ELF-1 (cell line): ENCODE data around the gene CLEC4M.
A peak's percentile ranks its signal among the peaks of the same experiment; 100 is the strongest.
"Not testable (repeated sequence)": the region's sequence is repeated elsewhere in the genome, so short reads cannot be mapped to it uniquely, and the experiment has no call there.

Experiments
- DNase-seq: peaks from one replicate; pipeline ENCODE4 v3.0.0-alpha.2; 2016; ENCODE audit warnings: low read depth, low spot score

The CLEC4M gene

DNA sequence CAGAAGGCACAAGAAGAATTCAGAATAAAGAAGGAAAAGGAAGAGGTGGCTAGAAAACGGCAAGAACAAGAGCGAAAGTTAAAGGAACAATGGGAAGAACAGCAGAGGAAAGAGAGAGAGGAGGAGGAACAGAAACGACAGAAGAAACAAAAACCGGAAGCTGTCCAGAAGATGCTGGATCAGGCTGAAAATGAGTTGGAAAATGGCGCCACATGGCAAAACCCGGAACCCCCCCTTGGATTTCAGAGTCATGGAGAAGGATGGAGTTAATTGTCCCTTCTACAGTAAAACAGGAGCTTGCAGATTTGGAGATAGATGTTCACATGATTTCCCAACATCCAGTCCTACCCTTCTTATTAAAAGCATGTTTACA is 22.4 kb upstream of the CLEC4M start:
- no peak for DNase-seq

DNA sequence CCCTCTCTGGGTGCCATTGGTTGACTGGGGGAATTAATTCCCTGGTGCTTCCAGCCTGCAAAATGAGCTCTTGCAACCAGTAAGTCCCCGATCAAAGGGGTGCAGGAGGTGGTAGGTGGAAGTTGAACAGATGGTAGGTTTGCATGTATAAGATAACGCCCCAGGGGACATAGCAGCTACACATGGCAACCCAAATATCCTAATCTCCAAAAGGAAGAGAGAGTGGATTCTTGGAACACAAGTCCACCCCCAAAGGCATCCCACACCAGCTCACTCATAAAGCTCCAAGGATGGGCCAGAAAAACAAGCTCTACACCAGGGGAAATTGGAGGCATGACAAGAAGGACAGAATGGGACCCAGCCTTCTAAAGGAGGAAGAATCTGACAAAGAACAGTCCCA is 20.5 kb upstream of the CLEC4M start:
- no peak for DNase-seq

DNA sequence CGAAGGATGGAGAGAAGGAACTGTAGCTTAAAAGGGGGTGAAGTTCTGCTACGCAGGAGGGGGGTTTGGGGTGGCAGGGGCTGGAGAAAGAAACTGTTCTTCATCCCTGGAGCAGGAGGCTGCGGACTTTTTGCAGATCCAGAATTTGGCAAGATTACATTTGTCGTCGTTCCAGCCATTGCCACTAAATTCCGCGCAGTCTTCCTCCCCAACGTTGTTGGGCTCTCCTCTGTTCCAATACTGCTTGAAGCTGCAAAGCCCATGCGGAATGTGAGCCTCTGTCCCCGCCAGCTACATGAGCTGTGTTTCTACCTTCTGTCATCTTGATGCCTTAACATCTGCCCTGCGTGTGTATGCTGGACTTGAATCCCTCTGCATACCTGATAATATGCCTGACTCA is 20.1 kb upstream of the CLEC4M start:
- no peak for DNase-seq

DNA sequence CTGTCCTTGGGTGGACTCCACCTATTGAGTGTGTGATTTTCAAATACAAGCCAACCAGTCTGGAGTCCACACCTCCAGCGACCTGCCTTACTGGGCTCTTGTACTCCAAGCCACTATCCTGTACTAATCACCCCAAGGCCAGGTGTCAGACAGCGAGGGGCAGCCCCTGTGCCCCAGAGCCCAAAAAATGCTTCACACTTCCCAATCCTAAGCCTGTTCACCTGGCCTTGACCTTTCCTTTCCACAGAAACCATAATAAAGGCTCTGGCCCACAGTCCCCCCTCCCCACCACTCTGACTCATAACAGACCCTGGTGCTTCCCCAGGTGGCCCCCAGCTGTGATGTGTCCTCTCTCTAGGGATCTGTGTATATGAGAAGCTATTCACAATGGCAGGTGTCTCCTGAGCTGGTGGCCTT is 19.6 kb upstream of the CLEC4M start:
- DNase-seq, result no peak

- no peak for DNase-seq
These were observed 18.8 kb upstream of the CLEC4M start for GRCh38 chr19:7744199-7744786.

- DNase-seq, result no peak
These were observed 18.0 kb upstream of the CLEC4M start for GRCh38 chr19:7744871-7745650.

DNA sequence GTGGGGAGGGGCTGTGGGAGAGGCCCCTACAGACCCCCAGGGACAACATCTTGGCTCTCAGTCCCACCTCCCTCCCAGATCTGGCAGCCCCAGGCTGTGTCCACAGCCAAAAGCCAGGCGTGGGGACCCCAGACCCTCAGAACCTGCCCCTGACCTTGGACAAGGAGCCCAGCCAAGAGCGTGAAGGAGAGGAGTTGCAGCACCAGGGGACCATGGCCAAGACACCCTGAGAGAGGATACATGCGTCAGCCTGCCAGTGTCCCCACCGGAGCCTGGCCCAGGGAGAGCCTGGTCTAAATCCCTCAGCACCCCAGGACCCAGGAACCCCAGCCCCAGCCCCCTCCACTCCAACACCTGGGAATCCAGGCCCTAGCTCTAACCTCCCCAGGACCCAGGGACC is 16.7 kb upstream of the CLEC4M start:
- not testable (repeated sequence) for DNase-seq

DNA sequence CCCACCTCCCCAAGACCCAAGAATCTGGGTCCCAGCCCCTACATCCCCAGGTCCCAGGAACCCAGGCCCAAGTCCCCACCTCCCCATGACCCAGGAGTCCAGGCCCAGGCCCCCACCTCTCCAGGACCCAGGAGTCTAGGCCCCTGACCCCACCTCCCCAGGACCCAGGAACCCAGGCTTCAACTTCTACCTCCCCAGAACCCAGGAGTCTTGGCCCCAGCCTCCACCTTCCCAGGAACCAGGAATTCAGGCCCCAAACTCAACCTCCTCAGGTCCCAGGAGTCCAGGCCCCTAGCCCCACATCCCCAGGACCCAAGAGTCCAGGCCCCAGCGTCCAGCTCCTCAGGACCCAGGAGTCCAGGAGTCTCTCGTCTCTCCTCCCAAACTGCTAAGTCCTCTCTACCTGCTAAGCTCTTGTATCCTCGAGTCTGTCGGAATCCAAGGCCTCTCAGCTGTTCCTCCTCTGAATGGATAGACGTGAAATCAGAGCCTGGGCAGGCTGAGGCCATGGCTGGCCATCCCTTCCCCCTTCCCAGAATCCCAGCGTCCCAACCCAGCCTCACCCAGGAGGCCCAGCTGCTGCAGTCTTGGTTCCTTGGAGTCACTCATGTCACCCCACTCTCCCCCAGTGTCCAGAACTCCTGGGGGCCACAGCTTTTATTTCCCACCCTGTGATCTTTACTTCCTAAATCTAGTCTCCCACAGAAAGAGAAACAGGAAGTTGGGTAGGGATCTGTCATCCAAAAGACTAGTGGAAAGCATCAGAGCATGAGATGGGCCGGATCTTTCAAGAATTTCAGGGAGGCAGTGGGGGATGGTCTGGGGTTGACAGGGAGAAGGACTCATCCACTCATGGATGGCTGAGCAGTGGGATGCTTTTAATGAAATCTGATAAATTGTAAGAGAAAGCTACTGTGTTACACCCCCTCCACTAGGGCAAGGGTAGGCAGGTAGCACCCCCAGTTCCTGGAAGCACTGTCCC is 15.8 kb upstream of the CLEC4M start, which contains the start of gene CD209:
TSS of gene CD209 (minus strand) at position 632 of the 982 bp plus-strand sequence. CDS start at position 609, 23 bp downstream.
- DNase-seq, result no peak

DNA sequence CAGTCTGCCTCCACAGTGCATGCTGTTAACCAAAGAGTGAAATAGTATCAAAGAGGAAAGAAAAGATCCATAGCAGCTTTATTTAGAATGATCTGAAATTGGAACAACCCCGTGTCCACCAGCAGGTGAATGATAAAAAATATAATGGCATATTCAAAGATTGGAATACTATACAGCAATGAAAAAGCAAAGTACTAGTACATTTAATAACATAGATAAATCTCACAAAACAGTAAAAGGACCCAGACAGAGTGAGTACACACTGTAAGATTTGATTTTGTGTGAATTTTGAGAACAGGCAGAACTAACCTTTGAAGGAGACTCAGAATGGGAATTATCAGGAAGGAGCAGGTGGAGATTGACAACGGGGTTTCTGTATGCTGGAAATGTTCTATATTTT is 14.9 kb upstream of the CLEC4M start:
- no peak for DNase-seq

GRCh38 chr19:7748756-7749155 is 14.3 kb upstream of the CLEC4M start:
- peak; percentile 53 for DNase-seq

GRCh38 chr19:7751157-7751783 is 11.8 kb upstream of the CLEC4M start:
- no peak for DNase-seq

DNA sequence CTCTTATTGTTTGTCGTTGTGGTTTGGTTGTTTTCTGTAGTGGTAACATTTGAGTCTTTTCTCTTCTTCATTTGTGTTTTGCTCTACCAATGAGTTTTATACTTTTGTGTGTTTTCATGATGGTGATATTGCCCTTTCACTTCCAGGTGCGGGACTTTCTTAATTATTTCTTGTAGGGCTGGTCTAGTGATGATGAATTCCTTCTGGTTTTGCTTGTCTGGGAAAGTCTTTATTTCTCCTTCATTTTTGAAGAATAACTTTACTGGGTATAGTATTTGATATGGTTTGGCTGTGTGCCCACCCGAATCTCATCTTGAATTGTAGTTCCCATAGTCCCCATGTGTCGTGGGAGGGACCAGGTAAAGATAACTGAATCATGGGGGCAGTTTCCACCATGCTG is 6.8 kb upstream of the CLEC4M start:
- no peak for DNase-seq

- DNase-seq, result no peak
These were observed 5.7 kb upstream of the CLEC4M start for GRCh38 chr19:7757358-7757757.

DNA sequence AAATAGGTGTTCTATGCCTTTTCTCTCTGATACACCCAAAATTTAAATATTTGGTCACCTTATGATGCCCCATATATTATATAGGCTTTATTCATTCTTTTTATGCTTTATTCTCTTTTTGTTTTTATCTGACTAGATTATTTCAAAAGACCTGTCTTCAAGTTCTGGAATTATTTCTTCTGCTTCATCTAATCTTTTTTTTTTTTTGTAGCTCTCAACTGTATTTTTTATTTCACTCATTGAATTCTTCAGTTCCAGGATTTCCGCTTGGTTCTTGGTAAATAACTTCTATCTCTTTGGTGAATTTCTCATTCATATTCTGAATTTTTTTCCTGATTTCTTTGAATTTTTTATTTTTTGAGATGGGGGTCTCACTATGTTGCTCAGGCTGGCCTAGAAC is 3.9 kb upstream of the CLEC4M start:
- DNase-seq, result no peak

GRCh38 chr19:7763696-7764095 is 653 bp downstream of the CLEC4M start:
- DNase-seq, result no peak

DNA sequence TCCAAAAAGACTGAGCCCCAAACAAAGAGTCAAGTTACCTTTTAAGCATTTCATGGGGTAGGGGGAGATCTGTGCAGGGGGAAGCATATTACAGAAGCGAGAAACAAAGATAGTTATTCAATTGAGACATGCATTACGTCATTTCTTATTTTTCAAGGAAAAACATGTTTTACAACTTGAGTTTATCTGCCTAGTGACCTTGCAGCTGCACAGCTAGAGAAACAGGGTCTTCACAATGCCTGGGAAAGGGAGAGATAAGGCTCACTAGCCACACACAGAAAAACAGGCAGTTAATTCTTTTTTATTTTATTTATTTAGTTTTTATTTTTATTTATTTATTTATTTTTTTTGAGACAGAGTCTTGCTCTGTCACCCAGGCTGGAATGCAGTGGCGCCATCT is 1.1 kb downstream of the CLEC4M start:
- not testable (repeated sequence) for DNase-seq

DNA sequence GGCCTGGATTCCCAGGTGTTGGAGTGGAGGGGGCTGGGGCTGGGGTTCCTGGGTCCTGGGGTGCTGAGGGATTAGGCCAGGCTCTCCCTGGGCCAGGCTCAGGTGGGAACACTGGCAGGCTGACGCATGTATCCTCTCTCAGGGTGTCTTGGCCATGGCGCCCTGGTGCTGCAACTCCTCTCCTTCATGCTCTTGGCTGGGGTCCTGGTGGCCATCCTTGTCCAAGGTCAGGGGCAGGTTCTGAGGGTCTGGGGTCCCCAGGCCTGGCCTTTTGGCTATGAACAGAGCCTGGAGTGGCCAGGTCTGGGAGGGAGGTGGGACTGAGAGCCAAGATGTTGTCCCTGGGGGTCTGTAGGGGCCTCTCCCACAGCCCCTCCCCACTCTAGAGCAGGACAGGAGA is 2.0 kb downstream of the CLEC4M start:
- not testable (repeated sequence) for DNase-seq

DNA sequence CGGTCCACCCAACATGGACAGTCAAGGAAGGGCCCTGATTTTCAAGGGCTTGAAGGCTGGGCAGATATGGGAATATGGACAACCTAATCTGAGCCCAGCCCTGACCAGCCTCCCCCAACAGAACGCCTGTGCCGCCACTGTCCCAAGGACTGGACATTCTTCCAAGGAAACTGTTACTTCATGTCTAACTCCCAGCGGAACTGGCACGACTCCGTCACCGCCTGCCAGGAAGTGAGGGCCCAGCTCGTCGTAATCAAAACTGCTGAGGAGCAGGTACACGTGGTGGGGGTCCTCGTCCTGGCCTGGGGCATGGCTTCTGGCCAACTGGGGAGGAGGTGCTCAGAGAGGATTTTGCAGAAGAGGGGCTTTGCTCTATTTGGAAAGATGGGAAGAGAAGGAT is 3.5 kb downstream of the CLEC4M start:
- no peak for DNase-seq

- DNase-seq, result no peak
These were observed 4.4 kb downstream of the CLEC4M start for GRCh38 chr19:7767487-7767886.

- DNase-seq, result no peak
These were observed 6.1 kb downstream of the CLEC4M start for GRCh38 chr19:7769171-7769570.

- no peak for DNase-seq
These were observed 8.0 kb downstream of the CLEC4M start for GRCh38 chr19:7771072-7771471.
